DOHH2 (cell line): ENCODE results near the gene THRB.

Experiments
- H3F3A ChIP-seq: fragments of 200-600 bp; sonication (generic), shearing (Covaris generic); 2 replicates; pipeline ENCODE4 v1.6.0; 2016; ENCODE audit warnings: antibody characterized with exemption, mild to moderate bottlenecking; ENCODE audit not compliant: control insufficient read depth, insufficient read depth
- H3K27ac ChIP-seq: fragments of 200-600 bp; sonication (generic); 2 replicates; pipeline ENCODE4 v1.5.1; 2014; ENCODE audit warnings: low read depth, mild to moderate bottlenecking, low read length, moderate library complexity
- H3K27me3 ChIP-seq: fragments of 200-600 bp; sonication (generic); 2 replicates; pipeline ENCODE4 v1.6.1; 2014; ENCODE audit warnings: mild to moderate bottlenecking, low read length, mixed read lengths; ENCODE audit not compliant: control insufficient read depth
- H3K36me3 ChIP-seq: fragments of 200-600 bp; sonication (generic); 2 replicates; pipeline ENCODE4 v1.6.1; 2014; ENCODE audit warnings: mild to moderate bottlenecking, low read length, moderate library complexity, mixed read lengths; ENCODE audit not compliant: control insufficient read depth
- H3K4me1 ChIP-seq: fragments of 200-600 bp; sonication (generic); 2 replicates; pipeline ENCODE4 v1.6.1; 2014; ENCODE audit warnings: mild to moderate bottlenecking, low read length, mixed read lengths; ENCODE audit not compliant: control insufficient read depth
- H3K4me2 ChIP-seq: fragments of 200-600 bp; sonication (generic); 2 replicates; pipeline ENCODE4 v1.6.0; 2014; ENCODE audit warnings: mild to moderate bottlenecking, low read length, moderate library complexity
- H3K4me3 ChIP-seq: fragments of 200-600 bp; sonication (generic); 2 replicates; pipeline ENCODE4 v1.5.1; 2014; ENCODE audit warnings: mild to moderate bottlenecking, low read length, mixed read lengths
- H3K79me2 ChIP-seq: fragments of 200-600 bp; sonication (generic); 2 replicates; pipeline ENCODE4 v1.6.1; 2014; ENCODE audit warnings: mild to moderate bottlenecking, low read length, mixed read lengths; ENCODE audit not compliant: control insufficient read depth
- H3K9me2 ChIP-seq: fragments of 200-600 bp; sonication (generic); replicated peaks from 2 replicates; pipeline ENCODE4 v1.6.1; 2014; ENCODE audit warnings: mild to moderate bottlenecking, low read length, mixed read lengths; ENCODE audit not compliant: control insufficient read depth
- H3K9me3 ChIP-seq: fragments of 200-600 bp; sonication (generic); 2 replicates; pipeline ENCODE4 v1.6.1; 2014; ENCODE audit warnings: antibody characterized with exemption, low read length, mixed read lengths; ENCODE audit not compliant: control insufficient read depth, insufficient read depth
- H4K20me1 ChIP-seq: fragments of 200-600 bp; sonication (generic); 2 replicates; pipeline ENCODE4 v1.6.0; 2014; ENCODE audit warnings: low read depth, mild to moderate bottlenecking, antibody characterized with exemption, low read length, moderate library complexity; ENCODE audit not compliant: control insufficient read depth, insufficient read depth
- CTCF ChIP-seq: fragments of 200-600 bp; sonication (generic); IDR thresholded peaks from one replicate; pipeline ENCODE4 v1.5.1; 2014; ENCODE audit warnings: antibody characterized with exemption, mild to moderate bottlenecking, low read depth, low read length; ENCODE audit not compliant: poor library complexity, severe bottlenecking
- EZH2phosphoT487 ChIP-seq: fragments of 200-600 bp; sonication (generic); IDR thresholded peaks from 2 replicates; pipeline ENCODE4 v1.6.1; 2017; ENCODE audit warnings: borderline replicate concordance, mild to moderate bottlenecking, antibody characterized with exemption, low read length, moderate library complexity, mixed read lengths

THRB gene

GRCh38 chr3:24192469-24193056 lies 302.1 kb downstream of the THRB start:
- no peak overlapping the region for H3K4me3 ChIP-seq
- H3K4me2 ChIP-seq = no peak overlapping the region
- H3K79me2 ChIP-seq = no peaks in the 10 kb centered on the region
- no peaks in the 10 kb centered on the region for H3F3A ChIP-seq
- H3K27me3 ChIP-seq = no peaks in the 10 kb centered on the region
- no peak overlapping the region for H3K27ac ChIP-seq
- no peaks in the 10 kb centered on the region for H4K20me1 ChIP-seq
- H3K9me3 ChIP-seq = no peaks in the 10 kb centered on the region
- no peaks in the 10 kb centered on the region for H3K4me1 ChIP-seq
- no peaks in the 10 kb centered on the region for H3K36me3 ChIP-seq
- TF ChIP-seq CTCF = no peak
- TF ChIP-seq EZH2phosphoT487 = no peak
- H3K9me2 ChIP-seq = no peaks in the 10 kb centered on the region

- TF ChIP-seq EZH2phosphoT487 = no peak
- TF ChIP-seq CTCF = no peak
- Histone ChIP-seq H3K79me2 (no peaks in the 10 kb centered on the region), H3K36me3 (no peaks in the 10 kb centered on the region), H3K9me3 (no peaks in the 10 kb centered on the region), H3K9me2 (no peaks in the 10 kb centered on the region), H3K4me1 (no peaks in the 10 kb centered on the region), H3K27me3 (no peaks in the 10 kb centered on the region), H3K4me3 (no peak overlapping the region), H3K4me2 (no peak overlapping the region), H3F3A (no peaks in the 10 kb centered on the region), H4K20me1 (no peaks in the 10 kb centered on the region), H3K27ac (no peak overlapping the region)
Observed at GRCh38 chr3:24191801-24192403, 302.7 kb downstream of the THRB start.

- no peaks in the 10 kb centered on the region for H3F3A ChIP-seq
- H3K4me3 ChIP-seq = no peak overlapping the region
- no peaks in the 10 kb centered on the region for H3K27me3 ChIP-seq
- no peaks in the 10 kb centered on the region for H3K9me3 ChIP-seq
- no peak overlapping the region for H3K27ac ChIP-seq
- no peaks in the 10 kb centered on the region for H3K4me1 ChIP-seq
- no peaks in the 10 kb centered on the region for H4K20me1 ChIP-seq
- H3K4me2 ChIP-seq = no peak overlapping the region
- no peaks in the 10 kb centered on the region for H3K79me2 ChIP-seq
- no peaks in the 10 kb centered on the region for H3K36me3 ChIP-seq
- no peak for TF ChIP-seq EZH2phosphoT487
- no peak for TF ChIP-seq CTCF
- no peaks in the 10 kb centered on the region for H3K9me2 ChIP-seq
Observed at GRCh38 chr3:24190256-24190655, 304.4 kb downstream of the THRB start.
